ENCODE measurements around the gene TBC1D10A.

DNA sequence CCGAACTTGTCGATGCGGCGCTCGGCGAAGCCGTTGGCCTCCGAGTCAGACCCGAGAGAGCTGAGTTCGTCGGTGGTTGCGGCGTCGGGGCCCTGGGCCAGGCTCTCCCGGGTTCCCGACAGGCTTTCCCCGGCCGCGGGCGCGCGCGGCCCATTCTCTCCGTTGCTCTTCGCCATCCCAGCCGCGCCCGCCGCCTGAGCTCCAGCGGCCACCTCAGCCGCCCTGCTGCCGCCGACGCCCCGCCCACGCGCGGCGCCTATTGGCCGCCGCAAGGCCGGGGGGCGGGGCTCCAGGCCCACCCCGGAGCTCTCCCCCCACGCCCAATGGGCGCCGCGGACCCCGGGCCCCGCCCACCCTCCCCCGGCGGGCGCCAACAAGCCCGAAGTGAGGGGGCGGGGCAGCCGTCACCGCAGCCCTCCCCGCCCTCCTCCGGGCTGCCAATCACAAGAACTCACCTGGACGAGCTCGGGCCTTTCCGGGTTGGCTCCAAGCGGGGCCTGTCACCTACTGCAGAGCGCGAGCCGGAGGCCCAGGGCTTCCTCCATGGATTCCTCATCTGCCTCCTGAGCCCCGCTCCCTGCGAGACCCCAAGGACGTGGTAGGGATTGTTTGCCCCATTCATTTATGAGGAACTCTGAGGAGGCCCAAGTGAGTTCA lies at the start of gene TBC1D10A:
- TF ChIP-seq POLR2A (IDR thresholded peaks at IDR 0.05) = peak in 1 of 2 donors; percentile 95
- TF ChIP-seq, protein P1, sequence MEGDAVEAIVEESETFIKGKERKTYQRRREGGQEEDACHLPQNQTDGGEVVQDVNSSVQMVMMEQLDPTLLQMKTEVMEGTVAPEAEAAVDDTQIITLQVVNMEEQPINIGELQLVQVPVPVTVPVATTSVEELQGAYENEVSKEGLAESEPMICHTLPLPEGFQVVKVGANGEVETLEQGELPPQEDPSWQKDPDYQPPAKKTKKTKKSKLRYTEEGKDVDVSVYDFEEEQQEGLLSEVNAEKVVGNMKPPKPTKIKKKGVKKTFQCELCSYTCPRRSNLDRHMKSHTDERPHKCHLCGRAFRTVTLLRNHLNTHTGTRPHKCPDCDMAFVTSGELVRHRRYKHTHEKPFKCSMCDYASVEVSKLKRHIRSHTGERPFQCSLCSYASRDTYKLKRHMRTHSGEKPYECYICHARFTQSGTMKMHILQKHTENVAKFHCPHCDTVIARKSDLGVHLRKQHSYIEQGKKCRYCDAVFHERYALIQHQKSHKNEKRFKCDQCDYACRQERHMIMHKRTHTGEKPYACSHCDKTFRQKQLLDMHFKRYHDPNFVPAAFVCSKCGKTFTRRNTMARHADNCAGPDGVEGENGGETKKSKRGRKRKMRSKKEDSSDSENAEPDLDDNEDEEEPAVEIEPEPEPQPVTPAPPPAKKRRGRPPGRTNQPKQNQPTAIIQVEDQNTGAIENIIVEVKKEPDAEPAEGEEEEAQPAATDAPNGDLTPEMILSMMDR (IDR thresholded peaks at IDR 0.05) = no peak
- peak; percentile 22 to 82 for TF ChIP-seq POLR2AphosphoS5 (IDR thresholded peaks at IDR 0.05; ENCODE audit: insufficient read depth in 1 of 2, low read depth in 1 of 2)
